IMR-90 (cell line): ENCODE data around the gene CSH2.
"Not testable (repeated sequence)": the region's sequence is repeated elsewhere in the genome, so short reads cannot be mapped to it uniquely, and the experiment has no call there.

Experiments
- BHLHE40 ChIP-seq: fragments of 150-350 bp; IDR thresholded peaks from 2 replicates; pipeline ENCODE4 v1.6.1; 2016; ENCODE audit warnings: mild to moderate bottlenecking, low read depth, low read length
- CEBPB ChIP-seq: IDR thresholded peaks from 2 replicates; pipeline ENCODE4 v1.6.1; 2012; ENCODE audit warnings: low read depth, low read length, improper control_type of control experiment
- CTCF ChIP-seq: conservative IDR thresholded peaks from 2 replicates; pipeline ENCODE4 v1.5.1; 2012; ENCODE audit warnings: mild to moderate bottlenecking, low read depth, low read length, improper control_type of control experiment
- MXI1 ChIP-seq: IDR thresholded peaks from 2 replicates; pipeline ENCODE4 v1.6.1; 2012; ENCODE audit warnings: low read depth, mild to moderate bottlenecking, low read length, moderate library complexity, borderline replicate concordance
- POLR2A ChIP-seq: IDR thresholded peaks from 2 replicates; pipeline ENCODE4 v1.6.1; 2012; ENCODE audit warnings: mild to moderate bottlenecking, low read depth, low read length
- RAD21 ChIP-seq: IDR thresholded peaks from 2 replicates; pipeline ENCODE4 v1.6.1; 2012; ENCODE audit warnings: low read length, improper control_type of control experiment
- SMC3 ChIP-seq: fragments of 150-350 bp; IDR thresholded peaks from 2 replicates; pipeline ENCODE4 v1.6.1; 2016; ENCODE audit warnings: low read depth, mild to moderate bottlenecking, antibody characterized with exemption, low read length, moderate library complexity

GRCh38 chr17:63885119-63885518 is 11.6 kb upstream of the CSH2 start:
- not testable (repeated sequence) for TF ChIP-seq CTCF, POLR2A, CEBPB, BHLHE40, MXI1, RAD21, SMC3
